ENCODE measurements around the gene ADD1. TPM values are rescaled to one million over a fixed set of nuclear protein-coding genes. Genes with fewer than 3 reads are reported as not detected.
"Not testable (repeated sequence)": the region's sequence is repeated elsewhere in the genome, so short reads cannot be mapped to it uniquely, and the experiment has no call there.

ADD1 gene
- total RNA-seq, 4 donors from 2014 or later = 155 to 269 (median 177) TPM

DNA sequence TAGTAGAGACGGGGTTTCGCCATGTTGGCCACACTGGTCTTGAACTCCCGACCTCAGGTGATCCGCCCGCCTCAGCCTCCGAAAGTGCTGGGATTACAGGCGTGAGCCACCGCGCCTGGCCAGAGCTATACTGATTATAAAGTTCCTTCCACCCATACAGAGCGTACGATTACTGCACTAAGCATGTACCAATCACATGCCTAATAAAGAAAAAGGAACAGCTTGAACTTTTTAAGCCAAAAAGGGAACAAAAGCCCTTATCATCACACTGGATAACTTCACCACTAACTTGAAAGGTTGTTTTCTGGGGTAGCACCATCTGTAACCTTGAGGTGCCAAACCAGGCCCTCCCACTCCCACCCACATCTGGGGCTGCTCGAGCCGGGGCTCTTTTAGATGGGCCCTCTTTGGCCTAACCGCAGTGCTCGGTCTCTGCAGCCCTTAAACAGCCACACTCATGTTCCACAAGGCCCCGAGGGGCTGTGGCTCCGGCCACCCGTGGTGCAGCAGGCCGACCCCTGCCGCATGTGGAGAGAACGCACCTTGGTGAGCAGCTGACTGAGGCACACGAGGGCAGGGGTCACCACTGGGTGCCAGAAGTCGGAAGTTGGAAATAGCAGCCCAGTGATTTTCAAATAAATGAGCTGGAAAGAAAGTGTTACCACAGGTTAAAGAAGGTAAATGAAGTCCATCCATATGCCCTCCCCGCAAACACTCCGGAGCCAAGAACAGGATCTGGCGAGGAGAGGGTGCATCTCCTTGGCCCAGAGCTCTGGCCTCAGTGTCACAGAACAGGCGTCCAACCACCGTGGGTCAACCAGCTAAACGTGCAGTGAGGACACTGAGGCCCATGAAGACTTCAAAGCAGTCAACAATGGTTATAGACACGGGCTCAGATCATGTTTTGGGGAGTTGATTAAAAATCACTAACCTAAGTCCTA lies 101.2 kb downstream of the ADD1 start:
- no peak for DNase-seq (ENCODE audit: low spot score)
- no peak for ATAC-seq (ENCODE audit: low FRiP score)
- TF ChIP-seq, protein P1, sequence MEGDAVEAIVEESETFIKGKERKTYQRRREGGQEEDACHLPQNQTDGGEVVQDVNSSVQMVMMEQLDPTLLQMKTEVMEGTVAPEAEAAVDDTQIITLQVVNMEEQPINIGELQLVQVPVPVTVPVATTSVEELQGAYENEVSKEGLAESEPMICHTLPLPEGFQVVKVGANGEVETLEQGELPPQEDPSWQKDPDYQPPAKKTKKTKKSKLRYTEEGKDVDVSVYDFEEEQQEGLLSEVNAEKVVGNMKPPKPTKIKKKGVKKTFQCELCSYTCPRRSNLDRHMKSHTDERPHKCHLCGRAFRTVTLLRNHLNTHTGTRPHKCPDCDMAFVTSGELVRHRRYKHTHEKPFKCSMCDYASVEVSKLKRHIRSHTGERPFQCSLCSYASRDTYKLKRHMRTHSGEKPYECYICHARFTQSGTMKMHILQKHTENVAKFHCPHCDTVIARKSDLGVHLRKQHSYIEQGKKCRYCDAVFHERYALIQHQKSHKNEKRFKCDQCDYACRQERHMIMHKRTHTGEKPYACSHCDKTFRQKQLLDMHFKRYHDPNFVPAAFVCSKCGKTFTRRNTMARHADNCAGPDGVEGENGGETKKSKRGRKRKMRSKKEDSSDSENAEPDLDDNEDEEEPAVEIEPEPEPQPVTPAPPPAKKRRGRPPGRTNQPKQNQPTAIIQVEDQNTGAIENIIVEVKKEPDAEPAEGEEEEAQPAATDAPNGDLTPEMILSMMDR (IDR thresholded peaks at IDR 0.05) = no peak

DNA sequence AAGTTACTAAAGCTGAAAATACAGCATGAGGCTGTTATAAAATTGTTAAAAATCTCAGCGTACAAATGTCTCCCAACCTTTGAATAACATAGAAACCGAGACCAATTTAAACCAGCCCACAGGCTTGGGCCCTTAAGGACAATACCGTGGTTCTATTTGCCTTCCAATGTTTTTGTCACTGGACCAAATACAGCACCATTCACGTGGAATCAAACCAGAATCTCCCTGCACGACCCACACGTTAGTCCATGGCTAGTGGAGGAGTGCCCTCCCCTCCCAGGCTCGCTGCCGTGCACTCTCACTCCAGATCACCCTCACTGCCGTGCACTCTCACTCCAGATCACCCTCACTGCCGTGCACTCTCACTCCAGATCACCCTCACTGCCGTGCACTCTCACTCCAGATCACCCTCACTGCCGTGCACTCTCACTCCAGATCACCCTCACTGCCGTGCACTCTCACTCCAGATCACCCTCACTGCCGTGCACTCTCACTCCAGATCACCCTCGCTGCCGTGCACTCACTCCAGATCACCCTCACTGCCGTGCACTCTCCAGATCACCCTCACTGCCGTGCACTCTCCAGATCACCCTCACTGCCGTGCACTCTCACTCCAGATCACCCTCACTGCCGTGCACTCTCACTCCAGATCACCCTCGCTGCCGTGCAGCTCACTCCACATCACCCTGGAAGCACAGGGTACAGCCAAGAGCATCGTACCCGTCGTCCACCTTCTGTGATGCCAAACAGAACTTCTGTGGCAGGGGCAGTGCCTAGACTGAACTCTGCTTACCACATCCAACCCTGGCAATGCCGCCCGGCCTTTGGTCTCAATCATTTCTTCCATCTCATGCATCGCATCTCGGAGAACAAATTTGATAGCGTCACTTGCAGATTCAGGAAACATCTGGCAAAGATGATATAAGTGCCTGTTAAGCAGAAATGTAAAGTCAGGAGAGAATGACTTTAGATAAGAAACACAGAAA lies 102.3 kb downstream of the ADD1 start:
- DNase-seq (ENCODE audit: low spot score); ATAC-seq (ENCODE audit: low FRiP score): not testable (repeated sequence)

- TF ChIP-seq, protein P1 (IDR thresholded peaks at IDR 0.05) = no peak
- DNase-seq (ENCODE audit: low spot score) (no peak), ATAC-seq (ENCODE audit: low FRiP score) (no peak)
These were observed 103.4 kb downstream of the ADD1 start for GRCh38 chr4:2946812-2947600.

DNA sequence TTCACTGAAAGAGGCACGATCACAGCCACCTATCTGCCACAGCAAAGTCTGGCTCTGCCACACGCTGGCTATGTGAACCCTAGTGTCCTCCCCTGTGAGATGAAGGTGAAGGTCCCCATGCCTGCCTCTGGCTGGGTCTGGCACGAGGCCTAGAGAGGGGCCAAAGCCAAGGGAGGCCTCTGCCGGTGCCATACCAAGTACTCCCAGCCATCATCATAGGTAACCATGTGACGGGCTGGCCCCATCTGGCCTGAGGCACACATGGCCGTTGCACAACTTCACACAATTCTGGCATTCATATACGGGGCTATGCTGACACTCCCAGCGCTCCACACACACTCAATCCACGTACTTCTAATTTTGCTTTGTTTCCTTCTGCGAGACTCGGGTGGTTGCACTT lies 104.3 kb downstream of the ADD1 start:
- ATAC-seq (ENCODE audit: low FRiP score) = no peak
- TF ChIP-seq, protein P1 (IDR thresholded peaks at IDR 0.05) = no peak
- DNase-seq (ENCODE audit: low spot score) = no peak

DNA sequence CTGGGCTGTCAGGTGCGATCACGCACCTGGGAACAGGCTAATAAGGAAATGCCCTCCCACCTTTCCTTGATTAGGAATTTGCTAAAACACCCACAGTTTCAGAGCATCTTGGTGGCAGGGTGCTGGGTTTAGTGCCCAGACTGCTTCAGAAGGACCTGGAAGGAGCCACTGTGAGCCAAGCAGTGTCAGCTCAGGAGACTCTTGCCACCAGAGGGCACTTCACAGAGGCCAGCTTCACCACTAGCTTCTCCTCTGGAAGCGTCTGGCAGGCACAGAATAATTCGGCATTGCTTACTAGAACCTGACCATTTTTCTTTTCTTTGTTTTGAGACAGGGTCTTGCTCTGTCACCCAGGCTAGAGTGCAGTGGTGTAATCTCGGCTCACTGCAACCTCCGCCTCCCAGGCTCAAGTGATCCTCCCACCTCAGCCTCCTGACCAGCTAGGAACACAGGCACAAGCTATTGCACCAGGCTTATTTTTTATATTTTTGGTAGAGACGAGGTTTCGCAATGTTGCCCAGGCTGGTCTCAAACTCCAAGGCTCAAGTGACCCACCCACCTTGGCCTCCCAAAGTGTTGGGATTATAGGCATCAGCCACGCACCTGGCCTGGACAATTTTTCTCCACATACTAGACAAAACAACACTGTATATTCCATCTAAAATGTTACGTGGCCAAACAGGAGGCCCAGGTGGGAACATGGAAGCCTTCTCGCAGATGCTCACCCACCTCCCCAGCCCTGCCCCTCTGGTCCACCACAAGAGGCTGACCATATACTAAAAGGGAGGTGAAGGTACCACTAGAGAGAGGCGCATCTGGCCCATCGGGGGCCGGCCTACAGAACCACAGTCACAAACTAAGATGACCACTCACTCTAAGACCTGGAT lies 105.5 kb downstream of the ADD1 start:
- DNase-seq (ENCODE audit: low spot score) = no peak
- ATAC-seq (ENCODE audit: low FRiP score) = no peak
- TF ChIP-seq, protein P1 (IDR thresholded peaks at IDR 0.05) = no peak

DNA sequence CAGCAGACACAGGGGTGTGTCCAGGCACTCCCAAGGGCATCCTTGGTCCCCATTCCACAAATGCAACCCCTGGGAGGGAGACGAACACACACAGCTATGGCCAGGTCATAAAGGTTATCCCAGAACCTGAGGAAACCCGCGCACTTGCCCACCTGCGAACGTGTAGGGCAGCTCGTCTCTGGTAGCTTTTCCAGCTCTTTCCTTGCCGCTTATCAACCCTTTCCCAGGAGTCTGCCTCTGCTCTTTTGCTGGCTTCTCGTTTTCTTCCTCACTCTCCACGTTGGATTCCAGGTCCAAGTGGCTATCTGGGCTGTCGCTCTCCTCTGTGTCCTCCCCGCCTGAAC lies 106.1 kb downstream of the ADD1 start:
- no peak for ATAC-seq (ENCODE audit: low FRiP score)
- TF ChIP-seq, protein P1 (IDR thresholded peaks at IDR 0.05) = no peak
- DNase-seq (ENCODE audit: low spot score) = no peak
